Lower lobe of right lung (tissue), 2 donors: ENCODE data around the gene GRIA4. TPM values are rescaled to one million over a fixed set of nuclear protein-coding genes. Genes with fewer than 3 reads are reported as not detected.

Experiments used
- ATAC-seq, 2 donors: fragments of 200-7000 bp; cut with Tn5 transposase; one replicate each; pipeline ENCODE4 v1.9.1; 2020 to 2022; ENCODE audit warnings: mild to moderate bottlenecking in 2 of 2, moderate library complexity in 2 of 2
- DNase-seq: peaks from one replicate; pipeline ENCODE4 v3.0.0-alpha.2; 2020
- H3K27ac ChIP-seq: fragments of 200-600 bp; one replicate; pipeline ENCODE4 v1.8.0; 2022
- H3K27me3 ChIP-seq: fragments of 200-600 bp; one replicate; pipeline ENCODE4 v1.8.0; 2022; ENCODE audit warnings: low read depth
- H3K36me3 ChIP-seq: fragments of 200-600 bp; one replicate; pipeline ENCODE4 v1.8.0; 2022; ENCODE audit warnings: mild to moderate bottlenecking
- H3K4me1 ChIP-seq: fragments of 200-600 bp; one replicate; pipeline ENCODE4 v1.8.0; 2022
- H3K4me3 ChIP-seq: fragments of 200-600 bp; one replicate; pipeline ENCODE4 v1.8.0; 2022; ENCODE audit warnings: mild to moderate bottlenecking
- H3K9me3 ChIP-seq: fragments of 200-600 bp; one replicate; pipeline ENCODE4 v1.8.0; 2022
- intact Hi-C: fragments of 100-400 bp; cut with DNase I; formaldehyde crosslinking; loops from one replicate; pipeline ENCODE4 v1.11.0; 2022
- total RNA-seq: library from RNA; stranded (reverse); fragmentation: NEBNext Ultra II Directional; extraction: Animal tissue kit (Norgen Biotek cat#: 25700); gene quantifications from one replicate; pipeline ENCODE4 v1.2.1, GENCODE V29; 2021
- TF ChIP-seq, protein P1 (sequence below): fragments of 200-600 bp; IDR thresholded peaks from one replicate; pipeline ENCODE4 v1.8.0; 2022; ENCODE audit warnings: antibody characterized with exemption, mild to moderate bottlenecking
- donor health status: DM: no; HTN: yes; CAD: no; lungs with severe emphysema.

The GRIA4 gene
- total RNA-seq, 1 donor from 2014 or later = not detected

DNA sequence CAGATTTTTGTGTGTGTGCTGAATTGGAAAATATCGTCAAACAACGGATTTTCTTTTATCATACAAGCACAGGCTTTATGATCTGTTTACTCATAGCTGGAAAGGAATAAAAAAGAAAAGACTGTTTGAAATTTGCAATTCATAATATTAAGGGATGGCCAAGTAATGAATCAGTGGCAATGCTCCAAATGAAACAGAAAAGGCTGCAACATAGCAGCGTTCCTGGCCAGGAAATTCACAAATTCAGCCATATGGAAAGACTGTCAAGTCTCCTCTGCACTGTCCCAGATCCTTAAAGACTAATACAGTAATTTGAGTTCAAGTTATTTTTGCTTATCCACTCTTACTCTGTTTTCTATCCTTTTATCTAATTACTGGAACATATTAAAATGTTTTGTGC is 313.9 kb downstream of the GRIA4 start:
- H3K27ac ChIP-seq = no peak overlapping the region
- TF ChIP-seq, protein P1, sequence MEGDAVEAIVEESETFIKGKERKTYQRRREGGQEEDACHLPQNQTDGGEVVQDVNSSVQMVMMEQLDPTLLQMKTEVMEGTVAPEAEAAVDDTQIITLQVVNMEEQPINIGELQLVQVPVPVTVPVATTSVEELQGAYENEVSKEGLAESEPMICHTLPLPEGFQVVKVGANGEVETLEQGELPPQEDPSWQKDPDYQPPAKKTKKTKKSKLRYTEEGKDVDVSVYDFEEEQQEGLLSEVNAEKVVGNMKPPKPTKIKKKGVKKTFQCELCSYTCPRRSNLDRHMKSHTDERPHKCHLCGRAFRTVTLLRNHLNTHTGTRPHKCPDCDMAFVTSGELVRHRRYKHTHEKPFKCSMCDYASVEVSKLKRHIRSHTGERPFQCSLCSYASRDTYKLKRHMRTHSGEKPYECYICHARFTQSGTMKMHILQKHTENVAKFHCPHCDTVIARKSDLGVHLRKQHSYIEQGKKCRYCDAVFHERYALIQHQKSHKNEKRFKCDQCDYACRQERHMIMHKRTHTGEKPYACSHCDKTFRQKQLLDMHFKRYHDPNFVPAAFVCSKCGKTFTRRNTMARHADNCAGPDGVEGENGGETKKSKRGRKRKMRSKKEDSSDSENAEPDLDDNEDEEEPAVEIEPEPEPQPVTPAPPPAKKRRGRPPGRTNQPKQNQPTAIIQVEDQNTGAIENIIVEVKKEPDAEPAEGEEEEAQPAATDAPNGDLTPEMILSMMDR = no peak
- no peaks in the 10 kb centered on the region for H3K27me3 ChIP-seq
- no peak overlapping the region for H3K4me3 ChIP-seq
- H3K9me3 ChIP-seq = no peaks in the 10 kb centered on the region
- ATAC-seq (no peak), DNase-seq (no peak)
- H3K36me3 ChIP-seq = no peaks in the 10 kb centered on the region
- intact Hi-C loops = no loop called here
- H3K4me1 ChIP-seq = no peaks in the 10 kb centered on the region

DNA sequence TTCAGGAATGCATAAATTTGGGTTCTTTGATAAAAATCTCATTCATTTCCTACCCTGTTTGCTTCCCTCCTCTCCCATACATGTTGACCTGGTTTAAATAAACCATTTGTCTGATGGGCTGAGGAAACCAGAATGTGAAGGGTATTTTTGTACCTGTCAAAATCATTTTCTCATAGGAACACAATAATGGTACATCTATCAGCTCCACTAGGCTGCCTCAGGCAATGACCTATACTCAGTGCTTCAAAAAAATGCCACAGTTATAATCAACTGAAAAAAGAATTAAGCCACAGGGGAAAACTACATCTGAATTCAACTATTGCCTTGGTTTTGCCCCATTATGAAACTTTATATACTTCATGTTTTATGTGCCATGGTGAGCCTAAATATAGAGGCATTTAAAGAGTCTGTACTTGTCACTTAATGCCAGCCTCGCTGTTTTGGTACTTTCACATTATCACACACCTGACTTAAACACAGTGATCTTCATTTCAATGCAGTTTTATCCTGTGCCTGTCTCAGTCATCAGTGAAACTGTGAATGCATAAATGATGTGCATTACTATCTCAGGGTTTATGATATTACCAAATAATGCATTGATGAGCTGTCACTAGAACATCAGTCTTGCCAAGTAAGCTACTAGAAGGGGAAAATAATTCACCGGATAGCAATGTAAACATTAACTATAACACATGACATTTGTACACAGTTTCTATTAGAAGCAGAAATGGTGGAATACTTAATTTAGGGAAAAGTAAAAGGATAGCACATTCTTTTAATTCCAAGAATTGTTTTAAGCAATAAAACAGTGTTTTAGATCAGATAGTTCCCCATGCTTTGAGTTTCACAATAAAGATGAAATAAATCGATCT is 319.4 kb downstream of the GRIA4 start:
- H3K4me3 ChIP-seq = no peak overlapping the region

DNA sequence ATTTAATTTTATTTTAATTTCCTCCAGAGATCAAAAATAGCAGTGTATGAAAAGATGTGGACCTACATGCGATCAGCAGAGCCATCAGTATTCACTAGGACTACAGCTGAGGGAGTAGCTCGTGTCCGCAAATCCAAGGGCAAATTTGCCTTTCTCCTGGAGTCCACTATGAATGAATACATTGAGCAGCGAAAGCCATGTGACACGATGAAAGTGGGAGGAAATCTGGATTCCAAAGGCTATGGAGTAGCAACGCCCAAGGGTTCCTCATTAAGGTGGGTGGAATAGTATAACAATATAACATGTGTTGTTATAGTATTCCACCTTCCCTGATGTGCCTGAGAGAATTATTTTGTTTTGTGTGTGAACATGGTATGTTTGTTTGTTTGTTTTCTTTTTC is 323.8 kb downstream of the GRIA4 start:
- Histone ChIP-seq H3K27me3 (no peaks in the 10 kb centered on the region), H3K27ac (no peak overlapping the region), H3K4me3 (no peak overlapping the region), H3K4me1 (peaks cover 6% of the 10 kb centered on the region), H3K36me3 (no peaks in the 10 kb centered on the region), H3K9me3 (no peaks in the 10 kb centered on the region)
- intact Hi-C loops = no loop called here
- no peak for ATAC-seq
- no peak for DNase-seq
- TF ChIP-seq, protein P1 = no peak

More for the DNA sequence above, 319.4 kb downstream of the GRIA4 start:
- Histone ChIP-seq H3K4me1 (no peaks in the 10 kb centered on the region), H3K9me3 (no peaks in the 10 kb centered on the region), H3K27me3 (no peaks in the 10 kb centered on the region), H3K36me3 (no peaks in the 10 kb centered on the region), H3K27ac (no peak overlapping the region)
- TF ChIP-seq, protein P1 = no peak
- no peak for ATAC-seq
- no peak for DNase-seq
- intact Hi-C loops = no loop called here

DNA sequence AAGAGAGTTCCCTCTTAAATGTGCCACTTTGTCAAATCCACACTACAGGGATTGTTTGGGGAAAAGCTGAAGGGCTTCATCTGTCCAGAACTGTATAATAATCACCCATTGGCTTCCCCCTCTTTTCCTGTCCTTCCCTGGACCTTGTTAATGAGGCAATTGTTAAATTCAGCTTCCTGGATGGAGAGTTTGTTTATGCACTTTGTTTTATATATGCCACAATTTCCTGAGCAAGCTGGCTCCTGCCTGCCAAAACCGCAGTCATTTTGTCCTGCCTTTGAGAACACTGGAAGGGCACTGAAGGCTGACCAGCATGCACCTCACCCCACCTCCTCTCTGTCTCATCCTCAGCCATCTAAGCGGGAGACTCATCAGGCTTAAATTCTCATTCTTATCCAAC is 325.9 kb downstream of the GRIA4 start:
- intact Hi-C loops = no loop called here
- Histone ChIP-seq H3K36me3 (no peaks in the 10 kb centered on the region), H3K4me3 (no peak overlapping the region), H3K9me3 (no peaks in the 10 kb centered on the region), H3K4me1 (peaks cover 6% of the 10 kb centered on the region), H3K27me3 (no peaks in the 10 kb centered on the region), H3K27ac (no peak overlapping the region)
- TF ChIP-seq, protein P1 = no peak
- ATAC-seq (no peak), DNase-seq (no peak)

DNA sequence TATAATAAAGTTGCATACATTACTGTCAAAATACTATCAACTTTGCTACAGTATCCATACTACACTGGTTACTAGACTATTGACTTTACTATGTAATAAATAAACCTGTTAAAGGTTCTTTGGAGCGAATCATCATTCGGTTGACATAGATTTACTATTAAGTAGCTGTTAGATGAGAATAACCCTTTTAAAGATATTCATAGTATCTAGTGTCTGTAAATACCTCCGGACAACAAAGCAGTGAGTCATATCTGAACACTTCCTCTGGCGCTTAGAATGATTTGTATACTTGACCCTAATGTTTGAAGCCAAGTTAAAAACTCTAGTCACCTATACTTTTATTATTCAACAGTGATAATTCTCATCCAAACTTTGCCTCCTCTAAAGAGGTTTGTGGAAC is 327.5 kb downstream of the GRIA4 start:
- TF ChIP-seq, protein P1 = no peak
- no peaks in the 10 kb centered on the region for H3K27me3 ChIP-seq
- ATAC-seq (no peak), DNase-seq (no peak)
- intact Hi-C loops = no loop called here
- H3K9me3 ChIP-seq = no peaks in the 10 kb centered on the region
- H3K4me3 ChIP-seq = no peak overlapping the region
- H3K27ac ChIP-seq = no peak overlapping the region
- peaks cover 6% of the 10 kb centered on the region for H3K4me1 ChIP-seq
- H3K36me3 ChIP-seq = no peaks in the 10 kb centered on the region
